HG02852 (cell line): ENCODE results near the gene LMBRD2.
"Not testable (repeated sequence)": the region's sequence is repeated elsewhere in the genome, so short reads cannot be mapped to it uniquely, and the experiment has no call there.

Experiments
- ATAC-seq: cut with Tn5 transposase; IDR thresholded peaks from one replicate; pipeline ENCODE4 v1.9.1; 2021; ENCODE audit warnings: mild to moderate bottlenecking, moderate library complexity; ENCODE audit not compliant: unreplicated experiment

The LMBRD2 gene

GRCh38 chr5:36151434-36152323 lies at the start of gene LMBRD2, which contains the start of gene SKP2:
Gene LMBRD2 (minus strand): TSS chr5:36151887. CDS start chr5:36143349, 8,538 bp downstream.
Gene SKP2 (plus strand): TSS chr5:36152111. CDS start chr5:36152263, 152 bp downstream.
- peak; percentile 98 for ATAC-seq

GRCh38 chr5:36200513-36200912 lies 48.8 kb upstream of the LMBRD2 start:
- ATAC-seq: no peak

DNA sequence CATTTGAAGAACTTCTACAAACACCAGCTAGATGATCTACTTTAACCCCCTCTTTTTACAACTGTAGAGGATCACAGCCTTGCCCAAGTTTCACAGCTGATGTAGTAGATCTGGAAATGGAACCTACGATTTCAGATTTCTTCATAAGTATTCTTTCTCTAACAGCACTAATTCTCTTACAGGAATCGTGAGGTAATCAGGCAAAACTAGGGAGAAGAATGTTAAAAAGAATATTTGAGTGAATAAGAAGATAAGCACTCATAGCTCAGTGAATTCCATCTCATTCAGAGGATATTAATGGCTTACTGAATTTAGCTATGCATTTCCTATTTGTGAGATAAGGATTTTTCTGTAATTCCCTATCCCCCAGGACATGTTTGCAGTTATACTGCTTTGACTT lies 47.9 kb upstream of the LMBRD2 start:
- ATAC-seq: no peak

DNA sequence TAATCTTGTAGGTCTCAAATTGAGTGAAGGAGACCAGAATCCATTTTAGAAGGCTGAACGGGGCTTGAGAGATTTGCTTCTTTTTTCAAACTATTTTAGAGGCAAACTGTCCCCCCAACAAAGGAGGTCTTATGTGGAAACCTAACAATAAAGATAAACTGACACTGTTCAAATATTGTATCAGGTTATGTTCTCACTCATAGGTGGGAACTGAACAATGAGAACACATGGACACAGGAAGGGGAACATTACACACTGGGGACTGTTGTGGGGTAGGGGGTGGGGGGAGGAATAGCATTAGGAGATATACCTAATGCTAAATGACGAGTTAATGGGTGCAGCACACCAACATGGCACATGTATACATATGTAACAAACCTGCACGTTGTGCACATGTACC lies 47.1 kb upstream of the LMBRD2 start:
- ATAC-seq: not testable (repeated sequence)

DNA sequence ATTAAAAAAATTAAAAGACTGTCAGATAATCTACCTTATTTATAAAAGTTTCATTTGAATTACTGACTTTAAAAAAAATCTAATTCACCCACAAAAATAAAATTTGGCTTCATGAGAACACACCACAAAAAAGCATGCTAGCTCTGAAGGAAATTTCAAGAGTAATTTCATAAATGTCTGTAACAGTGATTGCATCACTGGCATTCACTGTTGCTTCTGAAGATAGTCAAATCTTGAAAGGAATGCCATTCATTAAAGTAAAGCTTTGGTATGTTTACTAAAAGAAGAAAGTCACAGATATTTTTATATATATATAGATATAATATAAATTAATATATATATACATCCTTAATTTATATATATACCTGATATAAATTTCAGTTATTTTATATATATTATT lies 46.6 kb upstream of the LMBRD2 start:
- ATAC-seq: no peak

DNA sequence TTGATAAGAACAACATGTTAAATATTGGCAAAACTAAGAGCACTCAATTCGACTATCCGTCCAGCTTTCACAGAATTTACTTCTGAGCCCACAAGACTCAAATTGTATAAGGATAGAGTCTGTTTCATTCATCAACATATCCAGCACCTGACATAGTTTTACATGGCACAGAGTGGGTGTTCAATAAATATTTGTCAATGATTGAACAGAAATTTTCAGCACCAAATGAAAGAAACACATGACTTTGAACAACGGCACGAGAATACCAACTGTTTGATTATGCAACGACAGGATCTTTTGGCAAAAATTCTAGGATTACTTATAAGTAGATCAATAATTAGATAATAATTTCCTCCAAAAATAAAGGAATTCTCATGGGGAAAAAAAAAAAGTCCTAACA lies 42.1 kb upstream of the LMBRD2 start:
- no peak for ATAC-seq

DNA sequence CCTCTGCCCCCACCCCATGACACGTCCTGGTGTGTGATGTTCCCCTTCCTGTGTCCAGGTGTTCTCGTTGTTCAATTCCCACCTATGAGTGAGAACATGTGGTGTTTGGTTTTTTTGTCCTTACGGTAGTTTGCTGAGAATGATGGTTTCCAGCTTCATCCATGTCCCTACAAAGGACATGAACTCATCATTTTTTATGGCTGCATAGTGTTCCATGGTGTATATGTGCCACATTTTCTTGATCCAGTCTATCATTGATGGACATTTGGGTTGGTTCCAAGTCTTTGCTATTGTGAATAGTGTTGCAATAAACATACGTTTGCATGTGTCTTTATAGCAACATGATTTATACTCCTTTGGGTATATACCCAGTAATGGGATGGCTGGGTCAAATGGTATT lies 32.7 kb upstream of the LMBRD2 start:
- ATAC-seq: not testable (repeated sequence)

- no peak for ATAC-seq
Measured at GRCh38 chr5:36181774-36182173, 30.1 kb upstream of the LMBRD2 start.

DNA sequence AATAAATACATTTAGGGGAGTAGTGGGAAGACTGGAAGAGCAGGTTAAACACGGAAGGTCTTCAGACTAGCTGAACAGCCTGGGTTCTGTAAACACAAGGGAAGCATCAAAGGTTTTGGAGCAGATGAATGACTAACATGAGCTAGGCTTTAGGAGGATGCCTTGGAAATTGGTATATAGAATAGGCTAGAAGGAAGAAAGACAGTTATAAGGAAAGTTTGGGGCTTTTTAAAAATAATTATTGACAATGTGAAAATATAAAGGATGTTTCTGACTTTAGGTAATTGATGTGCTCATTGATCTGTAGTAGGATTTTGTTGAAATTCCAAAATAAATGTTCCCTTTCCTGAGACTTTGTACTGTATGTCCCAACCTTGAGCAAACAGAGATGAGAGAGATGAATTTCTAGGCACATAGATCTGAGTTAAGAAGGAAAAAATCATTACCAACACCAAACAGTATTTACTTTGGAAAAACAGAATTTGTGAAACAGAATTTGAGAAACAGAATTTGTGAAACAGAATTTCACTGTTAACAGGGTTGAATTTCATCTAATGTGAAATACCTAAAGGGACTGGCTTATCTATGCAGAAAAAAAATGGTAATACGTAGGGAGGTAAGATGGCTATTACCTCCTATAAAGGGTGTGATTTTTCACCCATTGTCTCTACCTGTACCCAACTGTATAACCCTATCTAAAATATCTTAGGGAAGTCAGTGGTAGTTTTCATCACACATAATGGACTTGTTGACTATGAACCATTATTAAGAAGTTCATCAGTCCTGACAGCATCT lies 29.1 kb upstream of the LMBRD2 start:
- ATAC-seq: no peak

DNA sequence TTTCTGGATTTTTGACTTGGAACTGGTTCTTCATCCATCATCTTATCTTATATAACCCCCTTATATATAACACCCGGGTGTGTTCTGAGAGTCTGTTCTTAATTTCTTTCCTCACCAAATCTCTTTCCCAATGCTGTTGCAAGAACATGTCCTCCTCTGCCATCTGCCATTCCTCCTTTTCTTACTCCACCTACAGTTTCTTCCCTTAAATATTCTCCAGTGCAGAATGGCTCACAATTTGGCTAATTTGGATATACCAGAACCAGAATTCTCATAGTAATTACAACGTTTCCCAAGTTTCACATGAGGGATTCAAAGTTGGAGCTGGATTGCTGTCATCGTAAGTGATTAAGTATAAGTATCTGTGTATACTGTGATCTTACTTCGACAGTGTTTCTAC lies 28.3 kb upstream of the LMBRD2 start:
- no peak for ATAC-seq

GRCh38 chr5:36178524-36178890 lies 26.8 kb upstream of the LMBRD2 start:
- ATAC-seq: no peak

- ATAC-seq: no peak
Measured at GRCh38 chr5:36177715-36178523, 26.2 kb upstream of the LMBRD2 start.

- peak; percentile 98 for ATAC-seq
Measured at GRCh38 chr5:36177154-36177553, 25.5 kb upstream of the LMBRD2 start.

- ATAC-seq: no peak
Measured at GRCh38 chr5:36175043-36175442, 23.4 kb upstream of the LMBRD2 start.

GRCh38 chr5:36174119-36174518 lies 22.4 kb upstream of the LMBRD2 start:
- no peak for ATAC-seq

- no peak for ATAC-seq
Measured at GRCh38 chr5:36173426-36173825, 21.7 kb upstream of the LMBRD2 start.

DNA sequence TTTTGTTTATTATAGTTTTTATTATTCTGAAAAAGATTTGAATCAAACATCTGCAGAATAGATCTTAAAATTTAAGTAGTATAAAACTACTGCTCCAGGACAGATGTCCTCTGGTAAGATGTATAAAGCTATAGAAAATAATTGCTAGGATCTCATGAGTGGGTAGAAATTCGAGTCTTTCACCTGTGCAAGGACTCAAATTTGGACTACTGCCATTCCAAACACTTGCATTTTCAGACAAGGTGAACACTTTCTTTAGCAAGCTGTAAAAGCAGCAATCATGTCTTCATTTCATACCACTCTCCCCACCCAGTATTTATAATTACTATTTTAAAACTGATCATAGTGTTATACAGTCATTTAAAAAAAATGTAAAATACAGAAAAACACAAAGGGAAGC lies 20.9 kb upstream of the LMBRD2 start:
- ATAC-seq: no peak

GRCh38 chr5:36170832-36171424 lies 19.2 kb upstream of the LMBRD2 start:
- ATAC-seq: no peak

DNA sequence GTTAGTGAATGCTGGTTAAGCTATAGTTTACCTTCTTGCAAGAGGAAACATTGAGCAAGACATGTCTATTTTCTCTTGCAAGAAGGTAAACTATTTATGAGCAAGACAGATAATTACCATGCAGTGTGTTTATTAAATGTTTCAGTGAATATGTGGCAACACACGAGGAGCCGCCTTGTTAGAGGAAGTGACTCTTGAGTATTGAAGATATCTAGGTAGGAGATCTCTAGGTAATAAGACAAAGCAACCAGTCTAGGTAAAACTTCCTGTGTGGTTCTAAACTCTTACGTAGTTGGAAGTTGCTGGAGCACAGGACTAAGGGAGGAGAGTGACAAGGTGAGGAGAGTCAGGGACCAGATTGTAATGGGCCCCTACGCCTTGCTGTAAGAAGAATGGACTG lies 17.1 kb upstream of the LMBRD2 start:
- no peak for ATAC-seq

DNA sequence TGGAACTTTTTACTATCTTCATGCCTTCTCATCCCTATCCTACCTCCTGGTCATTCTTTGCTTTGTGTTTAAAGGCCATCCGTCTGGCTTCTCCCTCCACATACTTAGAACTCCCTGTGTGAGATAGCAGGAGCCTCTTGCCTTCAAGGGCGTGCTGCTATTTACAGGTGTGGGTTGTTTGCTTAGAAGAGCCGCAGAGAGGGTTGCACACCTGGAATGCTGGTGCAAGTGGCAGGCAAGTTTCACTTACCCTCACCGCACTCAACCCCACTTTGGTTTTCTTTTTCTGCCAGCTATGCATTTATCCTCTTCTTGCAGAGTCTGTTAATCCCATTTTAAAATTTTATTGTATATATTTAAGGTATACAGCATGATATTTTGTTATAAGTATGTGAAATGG lies 12.8 kb upstream of the LMBRD2 start:
- no peak for ATAC-seq
